PFSK-1 (cell line): ENCODE measurements around the gene CNN3.

ENCODE experiments used
- FOXP2 ChIP-seq: optimal IDR thresholded peaks from 2 replicates; pipeline ENCODE3; 2011; ENCODE audit warnings: borderline replicate concordance, control low read depth, inconsistent platforms; ENCODE audit not compliant: insufficient read depth; ENCODE audit errors: extremely low read length, extremely low read depth
- POLR2AphosphoS5 ChIP-seq: IDR thresholded peaks from 2 replicates; pipeline ENCODE4 v1.6.1; 2012; ENCODE audit warnings: low read depth, mild to moderate bottlenecking, control low read depth, low read length, moderate library complexity
- REST ChIP-seq, 2 experiments: IDR thresholded peaks; 2 replicates each; pipeline versions ENCODE4 v1.6.1 to v1.8.0; 2011 to 2012; ENCODE audit warnings: low read depth in 2 of 2, low read length in 2 of 2, control low read depth in 1 of 2, inconsistent platforms in 1 of 2, mild to moderate bottlenecking in 1 of 2, moderate library complexity in 1 of 2; ENCODE audit not compliant: insufficient read depth in 1 of 2
- SIN3A ChIP-seq: IDR thresholded peaks from 2 replicates; pipeline ENCODE4 v1.6.1; 2012; ENCODE audit warnings: mild to moderate bottlenecking, low read length, moderate library complexity, borderline replicate concordance; ENCODE audit not compliant: insufficient read depth
- TAF1 ChIP-seq: IDR thresholded peaks from 2 replicates; pipeline ENCODE4 v1.6.1; 2012; ENCODE audit warnings: low read length, control low read depth, borderline replicate concordance; ENCODE audit not compliant: insufficient read depth

CNN3 gene

GRCh38 chr1:94946886-94947285, 20.0 kb upstream of the CNN3 start:
- TF ChIP-seq TAF1: no peak
- TF ChIP-seq FOXP2: no peak
- no peak for TF ChIP-seq SIN3A
- TF ChIP-seq POLR2AphosphoS5: no peak
- TF ChIP-seq REST (IDR thresholded peaks at IDR 0.05; ENCODE audit: insufficient read depth in 1 of 2, low read depth in 2 of 2, low read length in 2 of 2): no peak

- TF ChIP-seq SIN3A (no peak), POLR2AphosphoS5 (no peak), FOXP2 (no peak), REST (IDR thresholded peaks at IDR 0.05; ENCODE audit: insufficient read depth in 1 of 2, low read depth in 2 of 2, low read length in 2 of 2) (no peak), TAF1 (no peak)
These were observed 15.5 kb upstream of the CNN3 start for GRCh38 chr1:94942171-94943128.

GRCh38 chr1:94940738-94941137, 13.8 kb upstream of the CNN3 start:
- TF ChIP-seq TAF1 (no peak), SIN3A (no peak), FOXP2 (no peak), REST (IDR thresholded peaks at IDR 0.05; ENCODE audit: insufficient read depth in 1 of 2, low read depth in 2 of 2, low read length in 2 of 2) (no peak), POLR2AphosphoS5 (no peak)

- TF ChIP-seq REST (IDR thresholded peaks at IDR 0.05; ENCODE audit: insufficient read depth in 1 of 2, low read depth in 2 of 2, low read length in 2 of 2): no peak
- no peak for TF ChIP-seq POLR2AphosphoS5
- no peak for TF ChIP-seq TAF1
- no peak for TF ChIP-seq FOXP2
- TF ChIP-seq SIN3A: no peak
These were observed 10.9 kb upstream of the CNN3 start for GRCh38 chr1:94937820-94938219.
